PC-9 (cell line): ENCODE results near the gene FANK1.

Experiments used
- EZH2 ChIP-seq: fragments of 200-600 bp; sonication (generic); IDR thresholded peaks from 2 replicates; pipeline ENCODE4 v1.8.0; 2017; ENCODE audit warnings: antibody characterized with exemption, low read depth
- TF ChIP-seq, protein P1 (sequence below): fragments of 200-600 bp; sonication (generic); conservative IDR thresholded peaks from 2 replicates; pipeline ENCODE4 v1.6.1; 2017; ENCODE audit warnings: mixed run types, antibody characterized with exemption, mild to moderate bottlenecking, moderate library complexity

DNA sequence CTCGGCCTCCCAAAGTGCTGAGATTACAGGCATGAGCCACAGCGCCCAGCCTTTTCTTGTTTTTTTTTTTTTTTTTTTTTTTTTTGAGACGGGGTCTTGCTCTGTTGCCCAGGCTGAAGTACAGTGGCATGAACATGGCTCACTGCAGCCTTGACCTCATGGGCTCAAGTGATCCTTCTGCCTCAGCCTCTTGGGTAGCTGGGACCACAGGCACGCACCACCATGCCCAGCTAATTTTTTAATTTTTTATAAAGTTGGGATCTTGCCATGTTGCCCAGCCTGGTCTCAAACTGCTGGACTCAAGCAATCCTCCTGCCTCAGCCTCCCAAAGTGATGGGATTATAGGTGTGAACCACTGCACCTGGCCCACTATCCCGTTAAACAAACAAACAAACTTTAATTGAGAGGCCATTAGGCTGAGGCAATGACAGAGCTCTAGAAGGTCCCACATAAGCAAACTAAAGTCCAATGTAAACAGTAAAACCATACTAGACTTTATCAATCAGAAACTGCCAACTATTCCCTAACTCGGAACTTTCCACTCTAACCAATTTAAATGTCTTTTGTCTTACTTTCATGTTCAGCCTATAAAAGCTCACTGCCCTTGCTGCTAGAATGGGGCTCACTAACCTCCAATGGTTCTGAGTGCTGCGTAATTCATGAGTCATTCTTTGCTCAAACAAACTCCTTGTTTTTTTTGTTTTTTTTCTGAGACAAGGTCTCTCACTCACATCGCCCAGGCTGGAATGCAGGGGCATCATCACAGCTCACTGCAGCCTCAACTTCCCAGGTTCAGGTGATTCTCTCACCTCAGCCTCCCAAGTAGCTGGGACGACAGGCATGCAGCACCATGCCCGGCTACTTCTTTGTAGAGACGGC lies 17.2 kb upstream of the FANK1 start:
- TF ChIP-seq, protein P1, sequence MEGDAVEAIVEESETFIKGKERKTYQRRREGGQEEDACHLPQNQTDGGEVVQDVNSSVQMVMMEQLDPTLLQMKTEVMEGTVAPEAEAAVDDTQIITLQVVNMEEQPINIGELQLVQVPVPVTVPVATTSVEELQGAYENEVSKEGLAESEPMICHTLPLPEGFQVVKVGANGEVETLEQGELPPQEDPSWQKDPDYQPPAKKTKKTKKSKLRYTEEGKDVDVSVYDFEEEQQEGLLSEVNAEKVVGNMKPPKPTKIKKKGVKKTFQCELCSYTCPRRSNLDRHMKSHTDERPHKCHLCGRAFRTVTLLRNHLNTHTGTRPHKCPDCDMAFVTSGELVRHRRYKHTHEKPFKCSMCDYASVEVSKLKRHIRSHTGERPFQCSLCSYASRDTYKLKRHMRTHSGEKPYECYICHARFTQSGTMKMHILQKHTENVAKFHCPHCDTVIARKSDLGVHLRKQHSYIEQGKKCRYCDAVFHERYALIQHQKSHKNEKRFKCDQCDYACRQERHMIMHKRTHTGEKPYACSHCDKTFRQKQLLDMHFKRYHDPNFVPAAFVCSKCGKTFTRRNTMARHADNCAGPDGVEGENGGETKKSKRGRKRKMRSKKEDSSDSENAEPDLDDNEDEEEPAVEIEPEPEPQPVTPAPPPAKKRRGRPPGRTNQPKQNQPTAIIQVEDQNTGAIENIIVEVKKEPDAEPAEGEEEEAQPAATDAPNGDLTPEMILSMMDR, result no peak
- no peak for TF ChIP-seq EZH2
